HG02973 (cell line): ENCODE data around the gene USP21.

Experiments
- ATAC-seq: cut with Tn5 transposase; IDR thresholded peaks from one replicate; pipeline ENCODE4 v1.9.1; 2021; ENCODE audit warnings: moderate library complexity; ENCODE audit not compliant: unreplicated experiment

USP21 gene

DNA sequence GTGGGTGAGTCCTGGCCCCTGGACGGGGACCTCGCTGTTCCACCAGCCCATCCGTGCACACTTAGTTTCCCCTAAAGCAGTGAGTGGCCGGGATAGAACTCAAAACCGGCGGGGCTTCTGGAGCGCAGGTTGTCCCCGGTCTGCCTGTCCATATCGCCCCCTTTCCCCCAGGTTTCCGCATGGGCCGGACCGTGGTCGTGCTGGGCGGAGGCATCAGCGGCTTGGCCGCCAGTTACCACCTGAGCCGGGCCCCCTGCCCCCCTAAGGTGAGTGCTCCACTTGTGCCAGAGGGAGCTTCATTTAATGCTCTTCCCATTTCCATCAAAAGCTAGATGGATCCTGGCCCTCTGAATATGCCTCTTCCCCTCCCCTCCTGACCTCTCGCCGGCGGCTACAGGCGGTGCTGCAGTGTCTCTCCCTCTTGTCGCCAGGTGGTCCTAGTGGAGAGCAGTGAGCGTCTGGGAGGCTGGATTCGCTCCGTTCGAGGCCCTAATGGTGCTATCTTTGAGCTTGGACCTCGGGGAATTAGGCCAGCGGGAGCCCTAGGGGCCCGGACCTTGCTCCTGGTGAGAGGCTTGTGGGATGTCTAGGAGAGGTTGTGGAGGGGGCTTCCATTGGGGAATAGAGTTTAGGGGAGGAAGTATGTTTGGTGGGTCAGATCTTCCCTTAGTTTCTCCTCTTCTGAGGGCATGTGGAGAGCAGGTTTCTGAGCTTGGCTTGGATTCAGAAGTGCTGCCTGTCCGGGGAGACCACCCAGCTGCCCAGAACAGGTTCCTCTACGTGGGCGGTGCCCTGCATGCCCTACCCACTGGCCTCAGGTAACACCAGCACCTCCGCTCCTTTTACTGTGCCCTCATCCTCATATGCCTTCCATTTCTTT is 7.6 kb downstream of the USP21 start:
- no peak for ATAC-seq

DNA sequence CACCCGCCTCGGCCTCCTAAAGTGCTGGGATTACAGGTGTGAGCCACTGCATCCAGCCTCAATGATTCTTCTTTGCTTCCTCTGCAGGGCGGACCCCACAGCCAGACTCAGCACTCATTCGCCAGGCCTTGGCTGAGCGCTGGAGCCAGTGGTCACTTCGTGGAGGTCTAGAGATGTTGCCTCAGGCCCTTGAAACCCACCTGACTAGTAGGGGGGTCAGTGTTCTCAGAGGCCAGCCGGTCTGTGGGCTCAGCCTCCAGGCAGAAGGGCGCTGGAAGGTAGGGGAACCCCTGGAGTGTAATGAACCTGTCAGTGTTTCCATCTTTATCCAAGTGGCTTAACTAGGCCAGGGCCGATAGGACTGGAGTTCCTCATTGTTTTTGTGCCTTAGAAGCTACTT is 9.6 kb downstream of the USP21 start:
- ATAC-seq = no peak

DNA sequence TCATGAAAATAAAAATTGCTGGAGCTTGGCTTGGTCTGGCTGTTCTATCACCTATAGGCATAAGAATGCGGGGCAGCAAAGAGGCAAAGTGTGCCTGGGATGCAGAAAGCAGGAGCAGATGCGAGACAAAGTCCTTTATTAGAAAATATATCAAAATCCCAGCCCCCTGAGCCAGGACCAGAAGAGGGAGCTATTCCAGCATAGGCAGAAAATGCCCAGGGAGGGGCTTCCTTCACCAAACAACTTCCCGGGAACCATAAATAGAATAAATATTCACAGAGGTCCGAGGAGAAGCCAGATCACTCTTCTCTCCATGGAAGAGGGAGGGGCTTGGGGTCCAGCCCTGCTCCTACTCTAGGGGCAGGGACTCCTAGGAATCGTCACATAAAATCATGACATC is 11.9 kb downstream of the USP21 start:
- ATAC-seq = no peak

DNA sequence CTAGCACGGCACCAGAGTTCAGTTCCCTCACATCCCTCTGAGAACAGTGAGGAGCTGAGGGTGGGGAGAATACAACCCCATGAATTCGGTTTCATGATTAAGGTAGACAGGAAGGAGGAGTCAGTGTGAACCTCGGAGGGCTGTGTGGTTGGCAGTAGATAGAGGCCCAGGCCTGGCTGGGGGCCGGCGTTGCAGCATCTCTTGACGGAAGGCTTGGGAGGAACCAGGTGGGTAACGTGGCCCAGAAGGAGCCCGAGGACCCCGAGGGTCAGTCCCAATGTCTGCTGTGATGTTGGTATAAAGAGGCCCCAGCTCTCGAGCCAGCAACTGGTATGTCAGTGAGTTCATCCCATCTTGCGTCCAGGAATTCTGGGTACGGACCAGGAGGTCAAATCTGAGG is 12.4 kb downstream of the USP21 start:
- no peak for ATAC-seq

DNA sequence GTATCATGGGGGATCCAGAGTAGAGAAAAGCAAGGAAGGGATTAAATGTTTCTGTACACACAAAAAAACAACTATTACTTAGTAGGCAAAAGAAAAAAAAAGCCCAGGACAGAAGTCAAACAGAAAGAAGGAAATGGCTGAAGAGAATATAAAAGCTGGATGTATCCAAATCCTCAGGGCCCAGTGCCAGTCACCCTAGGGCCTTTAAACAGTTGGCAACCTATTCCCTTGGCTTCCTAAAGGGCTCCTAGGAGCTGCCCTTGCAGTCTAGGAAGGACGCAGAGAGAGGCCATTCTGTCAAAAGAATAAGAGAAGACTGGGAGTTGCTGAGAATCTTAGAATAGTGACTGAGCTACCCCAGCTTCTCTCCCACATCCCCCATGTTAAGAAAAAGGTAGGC is 13.0 kb downstream of the USP21 start:
- ATAC-seq = no peak

DNA sequence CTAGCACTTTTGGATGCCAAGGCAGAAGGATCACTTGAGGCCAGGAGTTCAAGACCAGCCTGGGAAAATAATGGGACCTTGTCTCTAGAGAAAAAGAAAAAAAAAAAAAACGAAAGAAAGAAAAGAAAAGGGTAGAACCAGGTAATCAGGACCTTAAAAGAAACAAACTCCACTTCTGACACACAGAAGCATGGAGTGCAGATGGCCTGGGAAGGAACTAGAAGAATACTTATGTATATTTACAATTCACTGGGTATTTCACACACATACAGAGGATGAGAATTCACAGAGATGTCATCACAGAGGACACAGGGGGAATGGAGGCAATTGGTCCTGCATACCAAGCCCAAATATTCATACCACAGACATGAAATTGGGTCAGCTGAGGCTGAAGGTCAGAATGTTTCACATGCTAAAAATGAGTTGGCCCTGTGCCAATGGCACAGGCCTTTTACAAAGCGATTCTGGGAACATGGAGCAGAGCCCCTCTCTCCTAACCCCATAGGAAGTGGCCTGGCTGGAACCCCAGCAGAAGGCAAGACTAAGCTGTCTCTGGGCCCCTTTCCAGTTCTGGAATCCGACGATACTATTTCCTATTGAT is 13.6 kb downstream of the USP21 start:
- no peak for ATAC-seq

DNA sequence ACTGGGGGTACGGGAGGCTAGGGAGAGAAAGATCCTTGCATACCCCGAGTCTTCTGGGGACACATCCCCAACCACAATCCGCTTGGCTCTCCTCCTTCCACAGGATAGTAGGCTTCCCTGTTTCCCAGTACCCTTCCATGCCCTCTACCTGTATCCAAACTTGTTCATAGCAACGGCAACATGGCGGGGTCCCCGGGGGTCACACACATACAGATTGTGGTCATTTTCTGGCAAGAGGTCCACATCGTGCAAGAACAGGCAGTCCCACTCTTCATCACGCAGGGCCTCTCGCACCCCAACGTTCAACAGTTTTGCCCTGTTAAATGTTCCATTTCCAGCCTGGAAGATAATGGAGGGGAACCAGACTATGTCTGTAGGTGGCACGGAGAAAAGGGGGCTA is 14.4 kb downstream of the USP21 start:
- ATAC-seq = no peak

DNA sequence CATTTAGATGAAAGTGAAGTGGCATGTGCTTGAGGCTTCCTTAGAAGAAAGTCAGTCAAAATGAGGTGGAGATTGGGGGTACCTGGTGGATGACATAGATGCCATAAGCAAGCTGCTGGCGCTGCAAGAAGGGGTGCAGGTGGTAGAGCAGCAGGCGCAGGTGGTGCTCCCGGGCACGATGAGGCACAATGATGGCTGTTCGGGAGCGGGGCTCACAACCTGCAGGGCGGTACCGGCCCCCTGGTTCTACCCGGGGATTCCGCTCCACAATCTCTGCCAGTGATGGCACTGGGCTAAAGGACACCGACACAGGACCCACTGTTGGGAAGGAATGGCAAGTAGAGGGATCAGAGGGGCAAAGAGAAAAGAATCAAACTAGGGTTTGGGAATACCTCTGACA is 15.6 kb downstream of the USP21 start:
- ATAC-seq = no peak

DNA sequence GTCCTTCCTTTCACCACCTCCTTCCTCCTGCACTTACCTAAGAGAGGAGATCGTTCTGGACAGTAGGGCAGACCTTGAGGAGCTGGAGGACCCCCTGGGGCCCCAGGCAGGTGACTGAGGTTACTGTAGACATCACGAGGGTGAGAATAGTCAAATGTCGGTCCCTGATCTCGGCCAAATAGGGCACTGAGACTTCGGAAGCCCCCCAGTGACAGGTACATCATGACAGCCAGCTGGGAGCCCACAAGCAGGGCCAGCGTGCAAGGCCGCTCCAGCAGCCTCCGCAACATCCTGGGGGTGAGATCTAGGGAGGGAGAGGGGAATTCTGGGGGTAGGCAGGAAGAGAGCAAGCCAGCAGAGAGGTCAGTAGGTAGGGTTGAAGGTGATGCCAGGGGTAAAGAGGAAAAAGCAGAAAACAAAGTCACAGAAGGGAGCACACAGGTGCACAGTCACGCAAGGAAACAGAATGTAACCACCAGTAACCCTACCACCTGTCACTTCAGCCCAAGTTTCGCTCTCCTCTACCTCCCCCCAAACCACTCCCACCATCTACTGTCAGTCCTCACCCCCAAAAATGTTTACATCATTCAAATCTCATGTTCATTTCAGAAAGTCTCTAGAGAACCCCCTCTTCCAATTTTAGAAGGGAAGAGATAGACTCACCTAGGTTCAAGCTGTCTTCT is 16.6 kb downstream of the USP21 start:
- no peak for ATAC-seq

DNA sequence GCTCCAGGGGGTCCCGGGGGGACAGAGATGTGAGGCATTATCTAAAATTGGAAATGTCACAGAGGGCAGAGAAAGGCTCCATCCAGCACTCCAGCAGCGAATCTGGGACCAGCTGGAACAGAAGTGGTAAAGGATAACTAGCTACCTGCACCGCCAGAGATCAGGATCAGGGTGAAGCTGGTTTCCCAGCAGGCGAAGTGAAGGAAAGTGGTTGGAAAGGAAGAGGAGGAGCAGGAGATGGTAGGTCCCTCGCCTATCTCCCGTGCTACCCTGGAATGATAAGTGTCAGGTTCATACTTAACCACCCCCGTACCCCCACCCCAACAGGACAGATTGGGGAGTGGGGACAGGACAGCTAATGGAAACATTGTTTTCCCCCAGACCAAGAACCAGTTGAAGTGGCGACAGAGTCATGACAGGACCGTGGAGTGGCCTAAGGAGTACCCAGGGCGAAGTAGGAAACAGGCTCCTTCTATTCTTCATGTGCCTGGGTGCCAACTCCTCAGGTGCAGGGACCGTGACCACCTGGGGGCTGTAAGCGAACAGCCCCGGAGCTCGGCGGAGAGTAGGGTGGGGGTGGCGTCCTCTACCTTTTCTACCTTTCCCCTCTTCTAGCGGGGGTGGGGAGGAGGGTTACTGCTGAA is 17.3 kb downstream of the USP21 start:
- ATAC-seq = no peak

DNA sequence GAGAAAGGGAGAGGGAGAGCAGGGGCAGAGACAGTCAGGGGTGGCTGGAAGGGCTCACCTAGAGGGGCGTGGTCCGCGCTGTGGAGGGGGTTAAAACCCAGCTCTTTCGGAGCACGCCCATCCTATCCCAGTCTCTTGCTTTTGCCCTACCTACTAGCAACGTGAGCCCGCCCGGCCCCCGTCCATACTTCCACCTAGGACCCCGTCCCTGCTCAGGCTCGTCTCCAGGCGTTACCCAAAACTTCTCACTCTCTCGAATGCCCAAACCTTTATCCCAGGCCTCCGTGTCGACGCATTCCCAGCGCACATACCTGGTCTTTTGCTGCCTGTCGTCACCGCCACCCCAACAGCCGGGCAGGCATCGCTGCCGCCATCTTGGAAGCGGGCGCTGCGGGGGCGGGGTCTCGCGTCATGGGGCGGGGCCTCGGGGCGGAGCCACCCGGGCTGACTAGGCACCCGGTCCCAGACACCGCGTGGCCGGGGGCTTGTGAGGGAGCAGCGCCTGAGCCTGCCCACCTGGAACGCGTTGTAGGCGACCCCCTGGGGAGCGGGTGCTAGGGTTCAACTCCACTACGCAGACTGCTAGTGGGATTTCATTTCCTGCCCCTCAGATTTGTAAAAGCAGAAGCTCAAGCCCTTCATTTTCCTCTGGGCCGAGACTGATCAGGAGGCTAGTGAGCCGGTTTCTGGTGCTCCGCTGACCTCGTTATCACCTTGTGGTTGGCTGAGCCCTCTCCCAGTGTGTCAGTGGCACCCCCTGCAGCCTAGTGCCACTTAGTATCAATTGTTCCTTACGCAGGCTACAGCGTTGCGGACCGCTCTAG is 18.0 kb downstream of the USP21 start, which contains the start of gene B4GALT3:
B4GALT3 (minus strand) TSS at position 396 of the 824 bp plus-strand sequence. CDS start 1,447 bp downstream, outside the sequence.
- peak; percentile 66 for ATAC-seq

DNA sequence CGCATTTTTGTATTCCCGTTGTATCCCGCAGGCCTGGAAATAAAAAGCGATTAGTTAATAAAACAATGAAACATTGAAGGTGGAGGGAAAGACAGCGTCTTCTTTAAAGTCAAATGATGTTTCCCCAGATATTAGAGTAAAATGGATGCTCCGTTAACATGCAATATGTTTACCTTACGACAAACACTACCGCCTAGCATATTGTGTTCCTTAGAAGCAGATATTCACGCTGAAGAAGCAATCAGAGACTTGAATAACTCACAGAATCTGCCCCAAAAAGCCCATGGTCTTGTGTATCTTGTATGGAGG is 18.6 kb downstream of the USP21 start:
- ATAC-seq = no peak

DNA sequence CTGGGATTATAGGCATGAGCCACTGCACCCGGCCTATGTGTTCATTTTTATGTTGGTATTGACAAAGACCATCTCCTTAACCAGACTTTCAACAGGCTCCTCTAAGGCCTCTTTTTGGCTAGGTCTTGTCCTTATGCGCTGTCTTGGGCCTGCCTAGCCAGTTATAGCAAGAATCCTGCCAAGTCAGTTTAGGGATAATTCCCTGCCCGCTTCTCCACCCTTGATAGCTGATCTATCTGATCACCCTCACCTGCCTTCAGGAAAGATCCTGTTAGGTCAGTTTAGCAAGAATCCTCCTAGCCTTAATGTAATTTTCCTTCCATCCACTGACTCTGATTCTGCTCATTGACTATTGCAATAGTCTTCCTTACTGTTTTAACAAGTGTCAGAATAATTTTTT is 20.4 kb downstream of the USP21 start:
- ATAC-seq = no peak

DNA sequence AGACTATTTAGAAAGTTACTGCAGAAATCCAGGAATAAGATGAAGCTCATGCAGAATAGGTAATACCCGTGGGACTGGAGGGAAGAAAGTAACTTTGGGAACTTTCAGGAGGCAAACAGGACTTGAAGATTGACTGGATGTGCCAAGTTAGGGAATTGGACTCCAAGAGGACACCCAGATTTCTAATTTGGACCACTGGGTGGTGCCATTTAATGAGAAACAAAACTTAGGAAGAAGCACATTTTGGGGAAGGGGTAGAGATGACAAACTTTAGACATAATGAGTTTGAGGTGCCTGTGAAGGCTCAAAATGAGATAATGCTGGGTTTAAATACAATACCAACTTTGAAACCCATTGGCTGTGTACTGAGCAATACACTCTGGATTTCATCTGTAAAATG is 21.3 kb downstream of the USP21 start:
- ATAC-seq = no peak

DNA sequence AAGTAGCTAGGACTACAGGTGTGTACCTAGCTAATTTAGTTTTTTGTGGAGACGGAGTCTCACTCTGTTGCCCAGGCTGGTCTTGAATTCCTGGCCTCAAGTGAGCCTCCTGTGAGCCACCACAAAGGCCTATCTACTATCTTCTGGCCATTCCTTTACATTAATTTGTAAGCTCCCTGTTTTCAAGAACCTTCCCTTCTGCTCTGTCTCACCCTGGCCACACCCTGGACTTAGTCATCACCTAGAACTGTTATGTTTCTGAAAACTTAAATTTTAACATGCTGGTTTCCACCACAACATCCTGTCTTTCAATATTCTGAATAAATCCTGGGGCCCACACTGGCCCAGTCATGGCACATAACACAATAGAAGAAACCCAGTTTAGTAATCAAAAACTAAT is 22.9 kb downstream of the USP21 start:
- peak; percentile 38 for ATAC-seq

DNA sequence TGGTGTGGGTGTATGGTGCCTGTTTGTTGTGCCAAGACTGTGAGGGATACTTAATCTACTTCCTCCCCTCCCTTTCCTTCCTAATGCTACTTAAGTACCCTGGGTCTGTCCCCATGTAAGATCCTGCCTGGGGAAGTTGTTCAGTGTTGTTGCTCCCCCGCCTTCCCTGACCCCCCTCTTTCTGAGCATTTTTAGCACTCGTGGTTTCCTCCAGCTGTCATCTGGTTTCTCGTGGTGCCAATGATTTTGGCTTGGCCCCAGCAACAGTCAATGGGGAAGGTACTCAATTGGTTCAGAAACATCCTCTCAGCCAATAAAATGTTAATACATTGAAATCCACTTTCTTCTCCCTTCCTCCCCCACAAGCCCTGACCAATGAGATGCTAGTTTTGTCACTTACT is 26.0 kb downstream of the USP21 start:
- peak; percentile 54 for ATAC-seq

DNA sequence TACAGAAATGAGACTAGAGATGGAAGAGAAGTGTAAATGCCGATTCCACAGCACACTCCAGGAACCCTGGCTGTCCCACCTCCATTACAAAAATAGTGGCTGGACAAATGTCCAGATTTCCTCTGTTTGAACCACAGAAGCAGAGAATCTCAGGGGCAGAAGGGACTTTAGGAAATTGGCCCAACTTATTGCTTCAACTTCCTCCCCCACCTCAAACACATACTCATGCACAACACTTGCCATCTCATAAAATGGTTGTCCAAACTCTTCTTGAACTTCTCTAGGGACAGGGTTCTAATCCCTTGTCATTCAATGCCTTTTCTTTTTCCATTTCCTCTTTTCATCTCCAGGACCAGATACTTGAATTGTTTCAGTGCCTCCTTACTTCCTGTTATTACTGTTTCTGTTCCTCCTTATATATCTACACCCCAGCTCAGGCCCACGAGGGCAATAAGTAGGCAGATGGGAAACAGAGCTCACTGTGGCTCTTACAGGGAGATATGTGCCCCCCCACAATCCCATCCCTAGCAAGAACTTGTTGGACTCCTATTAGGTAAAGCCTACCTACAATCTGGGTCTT is 26.5 kb downstream of the USP21 start:
- ATAC-seq = peak; percentile 34

DNA sequence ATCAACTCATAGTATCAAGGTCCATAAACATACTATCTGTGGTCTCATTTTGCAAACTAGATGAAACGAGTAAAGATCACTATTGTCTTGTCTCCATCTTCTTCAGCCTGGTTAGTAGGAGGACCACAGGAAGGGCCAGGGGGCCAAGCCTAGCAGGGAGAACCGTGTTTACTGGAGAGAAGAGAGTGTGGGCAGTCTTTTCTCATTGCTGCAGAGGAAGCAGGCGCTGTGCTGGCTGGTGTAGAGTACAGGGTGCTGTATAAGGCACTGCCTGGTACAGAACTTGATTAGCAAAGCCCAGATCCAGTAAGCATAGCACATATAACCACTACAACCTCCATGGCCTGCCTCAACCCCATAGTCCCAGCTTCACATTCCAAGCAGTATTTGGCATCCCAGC is 28.0 kb downstream of the USP21 start:
- no peak for ATAC-seq

DNA sequence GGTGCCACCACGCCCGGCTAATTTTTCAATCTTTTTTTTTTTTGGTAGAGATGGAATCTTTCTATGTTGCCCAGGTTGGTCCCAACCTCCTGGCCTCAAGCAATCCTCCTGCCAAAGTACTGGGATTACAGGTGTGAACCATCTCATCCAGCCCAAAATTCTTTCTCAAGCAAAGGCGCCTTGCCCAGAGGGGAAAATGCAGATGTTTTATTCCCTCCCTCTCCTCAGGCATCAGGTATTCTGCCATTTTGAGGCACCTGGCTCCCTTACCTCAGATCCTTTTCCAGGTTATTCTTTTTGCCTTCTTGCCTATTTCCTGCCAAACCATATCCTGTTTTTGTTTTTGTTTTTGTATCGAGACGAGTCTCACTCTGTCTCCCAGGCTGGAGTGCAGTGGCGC is 29.1 kb downstream of the USP21 start:
- no peak for ATAC-seq

DNA sequence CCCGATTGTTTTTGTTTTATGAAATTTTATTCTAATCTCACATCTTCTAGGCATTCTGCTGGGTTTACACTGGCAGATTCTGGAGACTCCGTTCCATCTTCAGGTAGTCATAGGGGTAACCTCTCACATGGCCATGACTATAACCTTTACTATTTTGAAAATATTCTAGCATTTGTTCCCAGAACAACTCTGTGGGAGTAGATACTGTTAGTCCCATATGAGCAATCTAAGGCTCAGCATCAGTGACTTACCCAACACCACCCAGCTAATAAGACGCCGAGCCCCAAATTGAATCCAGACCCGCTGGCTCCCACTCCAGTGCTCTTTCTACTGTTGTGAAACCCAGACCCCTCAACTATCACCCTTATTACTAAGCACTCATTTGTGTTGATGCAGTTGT is 29.7 kb downstream of the USP21 start:
- no peak for ATAC-seq
